HG03060 (cell line): ENCODE results near the gene DNAJA3.
"Not testable (repeated sequence)": the region's sequence is repeated elsewhere in the genome, so short reads cannot be mapped to it uniquely, and the experiment has no call there.

Experiments
- ATAC-seq: cut with Tn5 transposase; IDR thresholded peaks from one replicate; pipeline ENCODE4 v1.9.1; 2021; ENCODE audit warnings: low read depth, moderate number of reproducible peaks; ENCODE audit not compliant: unreplicated experiment

DNAJA3 gene

GRCh38 chr16:4386951-4387565 is 38.6 kb upstream of the DNAJA3 start:
- no peak for ATAC-seq

- no peak for ATAC-seq
Observed at GRCh38 chr16:4387781-4388180, 37.9 kb upstream of the DNAJA3 start.

- no peak for ATAC-seq
Observed at GRCh38 chr16:4388271-4389021, 37.2 kb upstream of the DNAJA3 start.

- ATAC-seq, result no peak
Observed at GRCh38 chr16:4389051-4389955, 36.4 kb upstream of the DNAJA3 start.

GRCh38 chr16:4390266-4391260 is 35.1 kb upstream of the DNAJA3 start:
- no peak for ATAC-seq

- ATAC-seq, result no peak
Observed at GRCh38 chr16:4391631-4392381, 33.9 kb upstream of the DNAJA3 start.

- ATAC-seq, result no peak
Observed at GRCh38 chr16:4392382-4393239, 33.1 kb upstream of the DNAJA3 start.

GRCh38 chr16:4393240-4393600 is 32.4 kb upstream of the DNAJA3 start:
- ATAC-seq, result no peak

- ATAC-seq, result not testable (repeated sequence)
Observed at GRCh38 chr16:4393850-4394249, 31.8 kb upstream of the DNAJA3 start.

- no peak for ATAC-seq
Observed at GRCh38 chr16:4395055-4395726, 30.5 kb upstream of the DNAJA3 start.

- no peak for ATAC-seq
Observed at GRCh38 chr16:4399001-4399730, 26.5 kb upstream of the DNAJA3 start.

- ATAC-seq, result no peak
Observed at GRCh38 chr16:4401094-4401501, 24.6 kb upstream of the DNAJA3 start.

- no peak for ATAC-seq
Observed at GRCh38 chr16:4401510-4401909, 24.2 kb upstream of the DNAJA3 start.

GRCh38 chr16:4402439-4403132 is 23.1 kb upstream of the DNAJA3 start:
- ATAC-seq, result no peak

- ATAC-seq, result no peak
Observed at GRCh38 chr16:4403133-4403949, 22.3 kb upstream of the DNAJA3 start.
